Esophagus muscularis mucosa (tissue), 4 donors: Measurements from ENCODE around the gene EEF1AKMT3. TPM values are rescaled to one million over a fixed set of nuclear protein-coding genes. Genes with fewer than 3 reads are reported as not detected.

ENCODE experiments used
- DNase-seq: peaks from one replicate; pipeline ENCODE4 v3.0.0-alpha.2; 2017; ENCODE audit errors: extremely low spot score
- H3K27ac ChIP-seq, 4 donors: fragments of 200-600 bp; sonication (generic); replicated peaks in 1 of 4; 1 replicate in 3 of 4; 2 replicates in 1 of 4; pipeline ENCODE4 v1.5.1; 2016 to 2019; ENCODE audit warnings: mild to moderate bottlenecking in 1 of 4
- H3K27me3 ChIP-seq, 4 donors: fragments of 200-600 bp; sonication (generic); one replicate each; pipeline versions ENCODE4 v1.5.1 to v1.6.0; 2016 to 2019
- H3K36me3 ChIP-seq, 4 donors: fragments of 200-600 bp; sonication (generic); one replicate each; pipeline ENCODE4 v1.5.1; 2016 to 2019
- H3K4me1 ChIP-seq, 4 donors: fragments of 200-600 bp; sonication (generic); one replicate each; pipeline ENCODE4 v1.5.1; 2016 to 2019
- H3K4me3 ChIP-seq, 4 donors: fragments of 200-600 bp; sonication (generic); 1 replicate in 2 of 4; 2 replicates in 2 of 4; pipeline ENCODE4 v1.5.1; 2016 to 2019; ENCODE audit warnings: mild to moderate bottlenecking in 4 of 4, moderate library complexity in 1 of 4
- H3K9me3 ChIP-seq, 4 donors: fragments of 200-600 bp; sonication (generic); 1 replicate in 3 of 4; 2 replicates in 1 of 4; pipeline ENCODE4 v1.5.1; 2016 to 2019
- EP300 ChIP-seq: sonication (generic); formaldehyde crosslinking; IDR thresholded peaks from one replicate; pipeline ENCODE4 v1.6.1; 2017; ENCODE audit warnings: antibody characterized with exemption
- POLR2A ChIP-seq: fragments of 450-650 bp; IDR thresholded peaks from one replicate; pipeline ENCODE4 v1.6.1; 2017; ENCODE audit warnings: antibody characterized with exemption, moderate library complexity, mild to moderate bottlenecking, low read depth
- POLR2AphosphoS5 ChIP-seq, 2 donors: sonication (generic); formaldehyde crosslinking; IDR thresholded peaks; one replicate each; pipeline ENCODE4 v1.6.1; 2017; ENCODE audit warnings: antibody characterized with exemption in 2 of 2
- WGBS: methylation state at CpG from one replicate; pipeline ENCODE4 v1.1.5; 2018; 5-methylcytosine and 5-hydroxymethylcytosine counted together
- intact Hi-C: fragments of 100-400 bp; cut with DNase I; formaldehyde crosslinking; loops from one replicate; pipeline ENCODE4 v1.15.1; 2023
- total RNA-seq, 4 donors: library from RNA; depleted of rRNA; stranded (reverse); fragments of >200 nt; gene quantifications; one replicate each; pipeline versions ENCODE4 v1.1.0 to v1.2.1, GENCODE V29; 2016
- TF ChIP-seq, protein P1 (sequence below), 3 experiments: fragments of 200-600 bp in 2 of 3; fragments of 450-650 bp in 1 of 3; sonication (generic) in 2 of 3; IDR thresholded peaks; one replicate each; pipeline ENCODE4 v1.5.1; 2017 to 2019; ENCODE audit warnings: antibody characterized with exemption in 3 of 3, mild to moderate bottlenecking in 2 of 3, moderate library complexity in 1 of 3

Gene EEF1AKMT3
- total RNA-seq, 4 donors from 2014 or later: 6.6 to 13.2 (median 10.0) TPM

- Histone ChIP-seq H3K27ac (no peak overlapping the region), H3K27me3 (peaks cover 0 to 28% (median 13%) of the 10 kb centered on the region in 4 donors), H3K4me3 (no peak overlapping the region), H3K9me3 (no peaks in the 10 kb centered on the region), H3K4me1 (peaks cover 16 to 33% (median 24%) of the 10 kb centered on the region in 4 donors), H3K36me3 (peaks cover 0 to 27% (median 16%) of the 10 kb centered on the region in 4 donors)
- intact Hi-C loops: no loop called here
- 92% methylated on average over 18 of the region's 25 CpGs for WGBS
- no peak for DNase-seq
- TF ChIP-seq EP300 (no peak), POLR2AphosphoS5 (IDR thresholded peaks at IDR 0.05) (no peak), POLR2A (no peak)
- TF ChIP-seq, protein P1, sequence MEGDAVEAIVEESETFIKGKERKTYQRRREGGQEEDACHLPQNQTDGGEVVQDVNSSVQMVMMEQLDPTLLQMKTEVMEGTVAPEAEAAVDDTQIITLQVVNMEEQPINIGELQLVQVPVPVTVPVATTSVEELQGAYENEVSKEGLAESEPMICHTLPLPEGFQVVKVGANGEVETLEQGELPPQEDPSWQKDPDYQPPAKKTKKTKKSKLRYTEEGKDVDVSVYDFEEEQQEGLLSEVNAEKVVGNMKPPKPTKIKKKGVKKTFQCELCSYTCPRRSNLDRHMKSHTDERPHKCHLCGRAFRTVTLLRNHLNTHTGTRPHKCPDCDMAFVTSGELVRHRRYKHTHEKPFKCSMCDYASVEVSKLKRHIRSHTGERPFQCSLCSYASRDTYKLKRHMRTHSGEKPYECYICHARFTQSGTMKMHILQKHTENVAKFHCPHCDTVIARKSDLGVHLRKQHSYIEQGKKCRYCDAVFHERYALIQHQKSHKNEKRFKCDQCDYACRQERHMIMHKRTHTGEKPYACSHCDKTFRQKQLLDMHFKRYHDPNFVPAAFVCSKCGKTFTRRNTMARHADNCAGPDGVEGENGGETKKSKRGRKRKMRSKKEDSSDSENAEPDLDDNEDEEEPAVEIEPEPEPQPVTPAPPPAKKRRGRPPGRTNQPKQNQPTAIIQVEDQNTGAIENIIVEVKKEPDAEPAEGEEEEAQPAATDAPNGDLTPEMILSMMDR (IDR thresholded peaks at IDR 0.05): no peak
These were observed 13.7 kb upstream of the EEF1AKMT3 start for GRCh38 chr12:57758552-57759359.

DNA sequence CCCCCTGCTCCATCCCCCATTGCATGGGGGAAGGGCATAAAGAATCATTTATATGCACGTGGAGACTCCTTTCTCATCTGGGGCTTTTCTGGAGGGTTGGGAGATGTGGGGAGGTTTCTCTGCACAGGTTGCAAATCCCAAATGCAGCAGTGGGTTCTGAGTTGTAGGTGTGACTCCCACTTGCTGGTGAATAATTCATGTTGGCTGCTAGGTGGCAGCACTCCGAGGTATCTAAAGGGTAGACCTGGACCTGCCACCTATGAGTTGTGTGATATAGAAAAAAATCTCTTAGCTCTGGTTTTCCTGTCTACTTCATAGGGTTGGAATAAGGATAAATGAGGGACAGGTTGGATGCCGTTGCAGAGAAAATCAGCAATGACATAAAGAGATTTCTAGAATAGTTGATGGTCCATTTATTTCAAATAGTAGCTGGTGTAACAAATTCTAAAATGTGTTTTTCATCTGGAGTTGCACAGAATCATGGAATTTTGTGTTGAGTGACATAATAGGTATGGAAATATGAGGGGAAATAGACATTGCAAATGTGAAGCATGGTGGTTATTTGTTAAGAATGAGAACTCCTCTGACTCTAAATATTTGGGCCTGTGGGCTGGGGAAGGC lies 12.9 kb upstream of the EEF1AKMT3 start:
- H3K36me3 ChIP-seq: peaks cover 0 to 27% (median 16%) of the 10 kb centered on the region in 4 donors
- peaks cover 9 to 32% (median 21%) of the 10 kb centered on the region in 4 donors for H3K4me1 ChIP-seq
- TF ChIP-seq EP300: no peak
- TF ChIP-seq, protein P1 (IDR thresholded peaks at IDR 0.05): peak in 1 of 3 experiments; percentile 36
- DNase-seq: no peak
- H3K9me3 ChIP-seq: no peaks in the 10 kb centered on the region
- H3K4me3 ChIP-seq: no peak overlapping the region
- H3K27ac ChIP-seq: no peak overlapping the region
- 45% methylated on average over 3 of the region's 3 CpGs for WGBS
- peaks cover 0 to 35% (median 20%) of the 10 kb centered on the region in 4 donors for H3K27me3 ChIP-seq
- intact Hi-C loops: no loop called here

- Histone ChIP-seq H3K9me3 (no peaks in the 10 kb centered on the region), H3K4me3 (no peak overlapping the region), H3K4me1 (peaks cover 16 to 32% (median 26%) of the 10 kb centered on the region in 4 donors), H3K36me3 (peaks cover 0 to 27% (median 16%) of the 10 kb centered on the region in 4 donors), H3K27ac (no peak overlapping the region), H3K27me3 (peaks cover 0 to 45% (median 30%) of the 10 kb centered on the region in 4 donors)
- 93% methylated on average over 3 of the region's 3 CpGs for WGBS
- TF ChIP-seq, protein P1 (IDR thresholded peaks at IDR 0.05): no peak
- TF ChIP-seq POLR2AphosphoS5 (IDR thresholded peaks at IDR 0.05): no peak
- TF ChIP-seq POLR2A: no peak
- no peak for TF ChIP-seq EP300
- no peak for DNase-seq
- intact Hi-C loops: no loop called here
These were observed 11.9 kb upstream of the EEF1AKMT3 start for GRCh38 chr12:57760347-57760982.

DNA sequence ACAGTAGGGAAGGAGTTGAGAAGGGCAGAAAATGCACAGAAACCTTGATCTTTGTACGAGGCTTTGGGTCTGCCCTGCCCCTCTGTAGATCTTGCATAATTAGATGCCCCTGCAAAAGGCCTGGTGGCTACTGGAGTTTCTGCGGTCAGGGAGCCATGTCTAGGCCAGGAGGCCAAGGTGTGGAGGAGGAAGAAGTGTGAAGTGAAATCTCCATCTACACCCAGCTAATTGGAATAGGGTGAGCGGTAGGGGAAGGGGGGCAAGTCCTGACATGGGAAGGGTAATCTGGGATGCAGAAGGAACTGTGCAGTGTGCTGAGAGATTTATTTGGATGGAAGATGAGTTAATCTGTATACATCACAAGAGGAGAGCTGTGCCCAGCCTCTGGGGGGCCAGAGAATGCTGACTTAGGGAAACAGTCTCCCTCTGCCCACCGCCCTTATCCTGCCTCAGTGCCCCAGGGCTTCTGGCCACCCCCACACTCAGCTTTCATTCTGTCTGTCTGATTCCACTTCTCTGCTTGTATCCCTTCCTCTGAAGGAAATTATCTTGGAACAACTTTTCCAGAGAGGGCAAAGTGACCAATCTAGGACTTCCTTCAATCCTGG lies 10.9 kb upstream of the EEF1AKMT3 start:
- TF ChIP-seq POLR2AphosphoS5 (IDR thresholded peaks at IDR 0.05) (no peak), POLR2A (no peak), EP300 (no peak)
- TF ChIP-seq, protein P1 (IDR thresholded peaks at IDR 0.05): no peak
- H3K36me3 ChIP-seq: peaks cover 0 to 27% (median 16%) of the 10 kb centered on the region in 4 donors
- 86% methylated on average over 4 of the region's 4 CpGs for WGBS
- intact Hi-C loops: no loop called here
- DNase-seq: no peak
- H3K4me1 ChIP-seq: peaks cover 21 to 33% (median 28%) of the 10 kb centered on the region in 4 donors
- H3K9me3 ChIP-seq: no peaks in the 10 kb centered on the region
- H3K4me3 ChIP-seq: no peak overlapping the region
- H3K27ac ChIP-seq: no peak overlapping the region
- peaks cover 0 to 55% (median 36%) of the 10 kb centered on the region in 4 donors for H3K27me3 ChIP-seq
